Measurements from ENCODE around the gene ARID3A.

DNA sequence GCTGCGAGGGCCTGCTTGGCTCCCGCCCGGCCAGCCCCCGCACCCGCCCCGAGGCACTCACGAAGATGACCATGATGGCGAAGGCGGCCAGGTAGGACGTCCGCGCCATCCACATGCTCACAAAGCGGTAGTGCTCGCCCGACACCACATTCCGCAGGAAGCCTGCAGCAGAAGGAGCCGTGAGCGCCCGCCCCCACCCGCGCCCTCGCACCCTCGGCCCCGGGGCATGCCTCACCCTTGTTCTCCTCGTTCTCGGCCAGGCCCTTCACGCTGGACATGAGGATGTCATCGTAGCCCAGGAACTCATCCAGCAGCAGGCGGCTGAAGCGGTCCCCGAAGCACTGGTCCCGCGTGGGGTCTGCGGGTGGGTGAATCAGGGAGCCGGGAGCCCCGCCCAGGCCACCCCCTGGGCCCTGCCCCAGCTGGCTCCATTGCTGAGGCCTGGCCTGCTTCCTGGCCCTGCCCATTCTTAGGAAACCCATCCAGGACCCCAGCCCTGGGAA lies 86.0 kb downstream of the ARID3A start:
- TF ChIP-seq POLR2A (IDR thresholded peaks at IDR 0.05) (no peak), CTCF (IDR thresholded peaks at IDR 0.05) (no peak), POLR2AphosphoS5 (IDR thresholded peaks at IDR 0.05) (no peak)

Measured in sigmoid colon (tissue), 4 donors.